ENCODE data around the gene COQ2.
"Not testable (repeated sequence)": the region's sequence is repeated elsewhere in the genome, so short reads cannot be mapped to it uniquely, and the experiment has no call there.

Gene COQ2

GRCh38 chr4:83282049-83282535, 2.5 kb downstream of the COQ2 start:
- DNase-seq: peak; percentile 37 to 47

- DNase-seq: no peak
Observed at GRCh38 chr4:83281307-83281706, 3.3 kb downstream of the COQ2 start.

- DNase-seq: no peak
Observed at GRCh38 chr4:83276299-83277040, 8.1 kb downstream of the COQ2 start.

- not testable (repeated sequence) for DNase-seq
Observed at GRCh38 chr4:83273926-83274325, 10.7 kb downstream of the COQ2 start.

- DNase-seq: no peak
Observed at GRCh38 chr4:83272900-83273299, 11.7 kb downstream of the COQ2 start.

GRCh38 chr4:83269256-83269655, 15.3 kb downstream of the COQ2 start:
- no peak for DNase-seq

- no peak for DNase-seq
Observed at GRCh38 chr4:83268491-83268890, 16.1 kb downstream of the COQ2 start.

GRCh38 chr4:83267830-83268475, 16.6 kb downstream of the COQ2 start:
- DNase-seq: no peak

- DNase-seq: no peak
Observed at GRCh38 chr4:83267121-83267829, 17.3 kb downstream of the COQ2 start.

- no peak for DNase-seq
Observed at GRCh38 chr4:83266689-83267088, 17.9 kb downstream of the COQ2 start.

- DNase-seq: no peak
Observed at GRCh38 chr4:83263106-83263505, 21.5 kb downstream of the COQ2 start.

GRCh38 chr4:83262682-83263081, 21.9 kb downstream of the COQ2 start:
- no peak for DNase-seq

GRCh38 chr4:83261307-83261706, 23.3 kb downstream of the COQ2 start:
- no peak for DNase-seq

GRCh38 chr4:83259586-83259985, 25.0 kb downstream of the COQ2 start:
- DNase-seq: no peak

- DNase-seq: no peak
Observed at GRCh38 chr4:83258461-83258860, 26.1 kb downstream of the COQ2 start.

- no peak for DNase-seq
Observed at GRCh38 chr4:83257811-83258210, 26.8 kb downstream of the COQ2 start.

GRCh38 chr4:83255584-83255983, 29.0 kb downstream of the COQ2 start:
- DNase-seq: no peak

GRCh38 chr4:83252782-83253405, 31.7 kb downstream of the COQ2 start:
- DNase-seq: peak; percentile 66 to 67

GRCh38 chr4:83251447-83251830, 33.2 kb downstream of the COQ2 start:
- DNase-seq: no peak

GRCh38 chr4:83250687-83251446, 33.7 kb downstream of the COQ2 start:
- no peak for DNase-seq

- DNase-seq: no peak
Observed at GRCh38 chr4:83248486-83248885, 36.1 kb downstream of the COQ2 start.

Data from activated CD4-positive, alpha-beta T cell treated with anti-CD3 and anti-CD28 coated beads, Interleukin-2, amount 50 U/mL, for 4 hours (primary cell).